CD4-positive, alpha-beta T cell treated with Interleukin-6 for 4 hours (primary cell): Measurements from ENCODE around the gene ZNF493.

Source experiments
- DNase-seq: peaks from one replicate; pipeline ENCODE4 v3.0.0-alpha.2; 2020; ENCODE audit warnings: mixed read lengths

Gene ZNF493

GRCh38 chr19:21396893-21397572 is at the start of gene ZNF493:
ZNF493 (plus strand) TSS chr19:21397133; CDS start chr19:21397238, 105 bp downstream.
- DNase-seq: peak; percentile 92

- DNase-seq: no peak
Observed at GRCh38 chr19:21352830-21353229, 44.1 kb upstream of the ZNF493 start.

DNA sequence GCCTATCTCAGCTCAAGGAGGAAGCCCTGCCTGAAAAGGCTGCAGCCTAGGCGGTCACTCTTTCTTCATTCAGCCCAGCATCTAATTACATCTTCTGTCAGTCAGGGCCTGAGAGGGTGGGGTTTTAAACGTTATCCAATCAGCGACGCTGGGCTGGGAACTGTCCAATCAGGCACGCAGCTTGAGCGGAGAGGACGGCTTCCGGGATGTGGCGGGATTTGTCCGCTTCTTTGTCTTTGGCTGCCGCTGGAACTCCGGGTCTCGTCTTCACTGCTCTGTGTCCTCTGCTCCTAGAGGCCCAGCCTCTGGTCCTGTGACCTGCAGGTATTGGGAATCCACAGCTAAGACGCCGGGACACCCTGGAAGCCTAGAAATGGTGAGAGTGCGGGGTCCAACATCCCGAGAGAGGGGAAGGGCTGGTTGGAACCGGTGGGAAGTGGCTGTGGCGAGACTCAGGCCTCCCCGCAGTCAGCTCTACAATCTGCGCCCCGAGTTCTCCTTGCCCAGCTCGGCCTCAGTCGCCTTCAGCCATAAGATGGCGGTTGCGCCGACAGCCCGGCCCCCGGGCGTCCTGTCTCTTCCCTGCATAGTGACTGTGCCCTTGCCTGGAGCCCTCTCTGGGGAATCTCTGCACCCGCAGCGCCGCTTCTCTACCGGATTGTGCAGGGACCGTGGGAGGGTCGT is 38.0 kb upstream of the ZNF493 start, which contains the start of gene ZNF738:
ZNF738 (plus strand) TSS at position 233 of the 684 bp plus-strand sequence; CDS start at position 374, 141 bp downstream.
- peak; percentile 82 for DNase-seq

DNA sequence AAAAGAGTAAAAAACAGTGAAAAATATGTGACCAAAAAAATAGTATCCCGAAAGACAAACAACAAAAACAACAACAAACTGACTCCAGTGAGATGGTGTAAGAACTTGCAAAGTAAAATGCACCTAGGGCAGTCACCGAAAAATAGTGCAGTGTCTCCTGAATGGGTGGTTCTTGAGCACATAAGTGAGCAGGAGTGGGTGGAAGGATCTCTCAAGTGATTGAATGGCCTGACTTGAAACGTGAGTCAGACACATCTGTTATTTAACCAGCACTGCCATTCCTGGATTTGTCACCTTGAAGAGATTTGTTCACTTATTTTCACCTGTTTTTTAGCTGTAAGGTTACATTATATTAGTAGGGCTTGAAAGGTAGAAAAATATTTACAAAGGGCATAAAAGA is 34.6 kb upstream of the ZNF493 start:
- no peak for DNase-seq

- no peak for DNase-seq
Observed at GRCh38 chr19:21383980-21384582, 12.9 kb upstream of the ZNF493 start.

GRCh38 chr19:21396121-21396520 is 812 bp upstream of the ZNF493 start:
- no peak for DNase-seq

GRCh38 chr19:21398851-21399250 is 1.9 kb downstream of the ZNF493 start:
- DNase-seq: no peak

- DNase-seq: no peak
Observed at GRCh38 chr19:21402303-21402985, 5.5 kb downstream of the ZNF493 start.

GRCh38 chr19:21410166-21410565 is 13.2 kb downstream of the ZNF493 start:
- DNase-seq: no peak

- DNase-seq: no peak
Observed at GRCh38 chr19:21422244-21422643, 25.3 kb downstream of the ZNF493 start.

DNA sequence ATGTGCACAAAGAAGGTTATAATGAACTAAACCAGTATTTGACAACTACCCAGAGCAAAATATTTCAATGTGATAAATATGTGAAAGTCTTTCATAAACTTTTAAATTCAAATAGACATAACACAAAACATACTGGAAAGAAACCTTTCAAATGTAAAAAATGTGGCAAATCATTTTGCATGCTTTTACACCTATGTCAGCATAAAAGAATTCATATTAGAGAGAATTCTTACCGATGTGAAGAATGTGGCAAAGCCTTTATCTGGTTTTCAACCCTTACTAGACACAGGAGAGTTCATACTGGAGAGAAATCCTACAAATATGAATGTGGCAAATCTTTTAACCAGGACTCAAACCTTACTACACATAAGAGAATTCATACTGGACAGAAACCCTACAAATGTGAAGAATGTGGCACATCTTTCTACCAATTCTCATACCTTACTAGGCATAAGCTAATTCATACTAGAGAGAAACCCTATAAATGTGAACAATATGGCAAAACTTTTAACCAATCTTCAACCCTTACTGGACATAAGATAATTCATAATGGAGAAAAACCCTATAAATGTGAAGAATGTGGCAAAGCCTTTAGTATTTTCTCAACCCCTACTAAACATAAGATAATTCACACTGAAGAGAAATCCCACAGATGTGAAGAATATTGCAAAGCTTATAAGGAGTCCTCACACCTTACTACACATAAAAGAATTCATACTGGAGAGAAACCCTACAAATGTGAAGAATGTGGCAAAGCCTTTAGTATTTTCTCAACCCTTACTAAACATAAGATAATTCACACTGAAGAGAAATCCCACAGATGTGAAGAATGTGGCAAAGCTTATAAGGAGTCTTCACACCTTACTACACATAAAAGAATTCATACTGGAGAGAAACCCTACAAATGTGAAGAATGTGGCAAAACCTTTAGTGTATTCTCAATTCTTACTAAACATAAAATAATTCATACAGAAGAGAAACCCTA is 26.4 kb downstream of the ZNF493 start:
- DNase-seq: no peak

- no peak for DNase-seq
Observed at GRCh38 chr19:21430675-21431074, 33.7 kb downstream of the ZNF493 start.

GRCh38 chr19:21432590-21432989 is 35.7 kb downstream of the ZNF493 start:
- DNase-seq: no peak

DNA sequence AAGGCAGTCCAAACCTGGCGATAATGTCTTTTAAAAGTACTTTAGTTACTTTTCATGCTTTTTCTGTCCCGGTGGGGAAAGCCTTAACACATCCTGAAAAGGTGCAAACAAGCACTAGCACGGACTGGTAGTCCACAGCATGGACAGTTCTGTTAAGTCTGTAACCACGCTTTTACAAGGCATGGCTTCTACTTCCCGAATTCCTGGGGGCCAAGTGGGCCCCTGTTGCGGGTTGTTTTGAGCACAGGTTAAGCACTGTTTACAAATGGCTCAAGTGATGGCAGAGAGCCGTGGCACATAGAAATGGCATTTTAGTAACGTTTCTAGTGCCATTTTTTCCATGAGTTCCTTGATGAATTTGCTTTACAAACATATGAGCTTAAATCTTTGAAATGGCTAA is 37.6 kb downstream of the ZNF493 start:
- no peak for DNase-seq

GRCh38 chr19:21434967-21435544 is 38.1 kb downstream of the ZNF493 start:
- no peak for DNase-seq

GRCh38 chr19:21439201-21439751 is 42.3 kb downstream of the ZNF493 start:
- DNase-seq: no peak

- DNase-seq: no peak
Observed at GRCh38 chr19:21440321-21440720, 43.4 kb downstream of the ZNF493 start.

GRCh38 chr19:21451187-21451586 is 54.3 kb downstream of the ZNF493 start:
- DNase-seq: no peak

- DNase-seq: no peak
Observed at GRCh38 chr19:21454901-21455300, 58.0 kb downstream of the ZNF493 start.

DNA sequence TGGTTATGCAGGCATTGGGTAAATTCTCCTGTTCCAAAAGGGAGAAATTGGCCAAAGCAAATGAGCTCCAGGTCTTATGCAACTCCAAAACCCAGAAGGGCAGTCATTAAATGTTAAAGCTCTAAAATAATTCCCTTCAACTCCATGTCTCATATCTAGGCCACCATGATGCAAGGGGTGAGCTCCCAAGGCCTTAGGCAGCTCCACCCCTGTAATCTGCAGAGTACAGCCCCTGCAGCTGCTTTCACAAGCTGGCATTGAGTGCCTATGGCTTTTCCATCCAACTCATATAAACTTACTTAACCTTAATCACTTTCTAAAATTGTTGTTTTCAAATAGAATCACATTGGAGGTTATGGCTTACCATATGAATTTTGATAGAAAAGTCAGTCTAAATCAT is 63.8 kb downstream of the ZNF493 start:
- DNase-seq: no peak

DNA sequence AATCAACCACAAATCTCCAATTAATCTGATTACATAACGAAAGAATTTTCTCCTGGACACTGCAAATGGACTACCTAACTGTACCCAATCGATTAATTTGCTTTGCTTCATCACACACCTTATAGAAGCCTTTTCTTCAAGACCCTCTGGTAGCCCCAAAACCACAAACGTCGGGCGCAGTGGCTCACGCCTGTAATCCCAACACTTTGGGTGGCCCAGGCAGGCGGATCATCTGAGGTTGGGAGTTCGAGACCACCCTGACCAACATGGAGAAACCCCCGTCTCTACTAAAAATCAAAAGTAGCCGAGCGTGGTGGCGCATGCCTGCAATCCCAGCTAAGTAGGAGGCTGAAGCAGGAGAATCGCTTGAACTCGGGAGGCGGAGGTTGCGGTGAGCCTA is 65.6 kb downstream of the ZNF493 start:
- DNase-seq: no peak
